Osteocyte (in vitro differentiated cells): ENCODE measurements around the gene ZNF497. TPM values are rescaled to one million over a fixed set of nuclear protein-coding genes. Genes with fewer than 3 reads are reported as not detected.
A peak's percentile ranks its signal among the peaks of the same experiment; 100 is the strongest.
"Not testable (repeated sequence)": the region's sequence is repeated elsewhere in the genome, so short reads cannot be mapped to it uniquely, and the experiment has no call there.

Experiments
- DNase-seq: peaks from one replicate; pipeline ENCODE4 v3.0.0; 2021; ENCODE audit warnings: mixed read lengths; ENCODE audit not compliant: unreplicated experiment; ENCODE audit errors: extremely low spot score
- H3K27ac Mint-ChIP-seq: one replicate; pipeline ENCODE4 v1.8.0; 2021; ENCODE audit warnings: mild to moderate bottlenecking, mixed read lengths; ENCODE audit not compliant: unreplicated experiment
- H3K27me3 Mint-ChIP-seq: one replicate; pipeline ENCODE4 v1.8.0; 2021; ENCODE audit warnings: mixed read lengths; ENCODE audit not compliant: unreplicated experiment
- H3K36me3 Mint-ChIP-seq: one replicate; pipeline ENCODE4 v1.8.0; 2021; ENCODE audit warnings: mixed read lengths; ENCODE audit not compliant: unreplicated experiment
- H3K4me1 Mint-ChIP-seq: one replicate; pipeline ENCODE4 v1.8.0; 2021; ENCODE audit warnings: mixed read lengths; ENCODE audit not compliant: unreplicated experiment
- H3K4me3 Mint-ChIP-seq: one replicate; pipeline ENCODE4 v1.8.0; 2021; ENCODE audit warnings: mild to moderate bottlenecking, moderate library complexity, mixed read lengths; ENCODE audit not compliant: unreplicated experiment
- H3K9me3 Mint-ChIP-seq: one replicate; pipeline ENCODE4 v1.8.0; 2021; ENCODE audit warnings: mixed read lengths; ENCODE audit not compliant: unreplicated experiment
- total RNA-seq: library from RNA; stranded (reverse); gene quantifications from 2 replicates; pipeline ENCODE4 v1.2.1, GENCODE V29; 2021
- TF ChIP-seq, protein P1 (sequence below): fragments of 200-600 bp; sonication (generic); IDR thresholded peaks from 2 replicates; pipeline ENCODE4 v1.5.0; 2021; ENCODE audit warnings: antibody characterized with exemption, mild to moderate bottlenecking, moderate library complexity

ZNF497 gene
- total RNA-seq, 1 donor from 2014 or later = 2.7 TPM

DNA sequence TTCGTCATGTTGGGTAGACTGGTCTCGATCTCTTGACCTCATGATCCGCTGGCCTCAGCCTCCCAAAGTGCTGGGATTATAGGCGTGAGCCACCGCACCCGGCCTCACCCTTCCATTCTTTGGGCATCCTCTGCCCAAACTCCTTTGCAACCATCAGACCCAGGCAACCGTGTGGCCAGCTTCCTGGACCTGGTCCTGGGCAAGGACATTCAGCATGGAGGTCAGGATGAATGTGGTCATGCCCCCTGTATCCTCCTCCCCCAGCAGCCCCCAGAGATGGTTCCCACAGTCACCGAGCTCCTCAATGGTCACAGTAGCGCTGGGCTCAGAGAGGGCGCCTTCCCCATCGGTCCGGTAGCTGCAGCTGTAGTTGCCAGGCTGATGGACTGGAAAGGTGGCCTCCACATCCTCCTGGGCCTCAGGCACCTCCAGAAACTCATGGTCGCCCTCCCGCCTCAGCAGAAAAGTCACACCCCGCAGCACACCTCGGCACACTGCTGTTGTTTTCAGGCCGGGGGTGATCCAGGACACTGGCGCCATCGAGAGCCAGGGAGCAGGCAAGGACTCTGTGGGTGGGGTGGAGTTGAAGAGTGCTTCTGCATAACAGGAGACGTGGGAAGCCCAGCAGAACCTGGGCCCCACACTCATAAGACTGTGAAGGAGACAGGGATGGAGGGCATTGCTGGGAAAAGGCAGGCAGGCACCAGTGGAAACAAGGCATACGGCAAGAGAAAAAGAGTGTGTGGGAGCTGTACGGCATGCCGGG lies 10.4 kb downstream of the ZNF497 start:
- no peak for DNase-seq
- TF ChIP-seq, protein P1, sequence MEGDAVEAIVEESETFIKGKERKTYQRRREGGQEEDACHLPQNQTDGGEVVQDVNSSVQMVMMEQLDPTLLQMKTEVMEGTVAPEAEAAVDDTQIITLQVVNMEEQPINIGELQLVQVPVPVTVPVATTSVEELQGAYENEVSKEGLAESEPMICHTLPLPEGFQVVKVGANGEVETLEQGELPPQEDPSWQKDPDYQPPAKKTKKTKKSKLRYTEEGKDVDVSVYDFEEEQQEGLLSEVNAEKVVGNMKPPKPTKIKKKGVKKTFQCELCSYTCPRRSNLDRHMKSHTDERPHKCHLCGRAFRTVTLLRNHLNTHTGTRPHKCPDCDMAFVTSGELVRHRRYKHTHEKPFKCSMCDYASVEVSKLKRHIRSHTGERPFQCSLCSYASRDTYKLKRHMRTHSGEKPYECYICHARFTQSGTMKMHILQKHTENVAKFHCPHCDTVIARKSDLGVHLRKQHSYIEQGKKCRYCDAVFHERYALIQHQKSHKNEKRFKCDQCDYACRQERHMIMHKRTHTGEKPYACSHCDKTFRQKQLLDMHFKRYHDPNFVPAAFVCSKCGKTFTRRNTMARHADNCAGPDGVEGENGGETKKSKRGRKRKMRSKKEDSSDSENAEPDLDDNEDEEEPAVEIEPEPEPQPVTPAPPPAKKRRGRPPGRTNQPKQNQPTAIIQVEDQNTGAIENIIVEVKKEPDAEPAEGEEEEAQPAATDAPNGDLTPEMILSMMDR = no peak
- H3K27me3 Mint-ChIP-seq = no peaks in the 10 kb centered on the region
- H3K27ac Mint-ChIP-seq = no peak overlapping the region
- H3K36me3 Mint-ChIP-seq = peaks cover 10% of the 10 kb centered on the region
- H3K4me3 Mint-ChIP-seq = no peak overlapping the region
- H3K4me1 Mint-ChIP-seq = peaks cover 14% of the 10 kb centered on the region
- H3K9me3 Mint-ChIP-seq = no peaks in the 10 kb centered on the region

DNA sequence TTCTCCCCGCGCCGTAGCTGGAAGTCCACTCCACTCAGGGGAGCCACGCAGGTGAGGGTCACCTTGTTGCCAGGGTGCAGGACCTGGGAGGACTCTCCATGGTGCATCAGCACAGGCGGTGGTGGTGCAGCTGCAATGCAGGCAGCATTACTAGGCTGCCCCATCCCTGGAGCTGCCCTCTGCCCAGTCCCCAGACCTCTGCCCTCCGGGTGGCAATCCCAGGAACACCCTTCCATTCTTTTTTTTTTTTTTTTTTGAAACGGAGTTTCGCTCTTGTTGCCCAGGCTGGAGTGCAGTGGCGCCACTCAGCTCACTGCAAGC lies 11.0 kb downstream of the ZNF497 start:
- peaks cover 10% of the 10 kb centered on the region for H3K36me3 Mint-ChIP-seq
- H3K9me3 Mint-ChIP-seq = no peaks in the 10 kb centered on the region
- H3K27me3 Mint-ChIP-seq = no peaks in the 10 kb centered on the region
- H3K27ac Mint-ChIP-seq = no peak overlapping the region
- TF ChIP-seq, protein P1 = no peak
- no peak for DNase-seq
- peaks cover 18% of the 10 kb centered on the region for H3K4me1 Mint-ChIP-seq
- H3K4me3 Mint-ChIP-seq = no peak overlapping the region

DNA sequence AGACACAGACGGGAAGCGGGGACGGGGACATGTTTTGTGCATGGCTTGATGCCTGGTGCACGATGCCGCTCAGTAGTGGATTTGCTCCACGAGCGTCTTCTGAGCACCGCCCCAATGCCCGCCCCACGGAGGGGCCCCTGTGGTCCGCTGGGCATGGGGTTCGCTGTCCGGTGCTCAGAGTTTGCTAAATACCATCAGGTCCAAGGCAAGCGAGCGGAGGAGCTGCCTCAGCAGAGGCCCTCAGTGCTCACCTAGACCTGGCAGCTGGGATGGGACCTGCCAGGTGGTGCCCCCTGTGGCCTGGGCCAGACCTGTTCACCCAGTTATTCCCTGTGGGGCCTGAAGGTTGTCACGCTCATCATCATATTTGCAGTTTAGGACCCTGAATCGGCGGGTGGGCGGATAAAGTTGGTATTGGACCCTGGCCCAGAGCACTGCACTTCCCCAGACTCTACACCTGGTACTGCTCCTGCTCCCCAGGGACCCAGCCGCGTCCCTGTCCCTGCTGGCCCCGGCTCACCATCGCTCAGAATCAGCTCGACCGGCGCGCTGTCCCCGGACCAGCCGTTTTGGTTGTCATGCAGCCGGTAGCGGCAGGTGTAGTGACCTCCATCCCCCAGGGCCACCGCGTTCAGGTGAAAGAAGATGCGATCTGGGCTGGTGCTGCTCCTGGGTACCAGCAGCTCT lies 11.5 kb downstream of the ZNF497 start:
- TF ChIP-seq, protein P1 = no peak
- Mint-ChIP-seq H3K9me3 (no peaks in the 10 kb centered on the region), H3K36me3 (peaks cover 10% of the 10 kb centered on the region), H3K4me3 (no peak overlapping the region), H3K27ac (no peak overlapping the region), H3K27me3 (no peaks in the 10 kb centered on the region), H3K4me1 (peaks cover 22% of the 10 kb centered on the region)
- DNase-seq = no peak

DNA sequence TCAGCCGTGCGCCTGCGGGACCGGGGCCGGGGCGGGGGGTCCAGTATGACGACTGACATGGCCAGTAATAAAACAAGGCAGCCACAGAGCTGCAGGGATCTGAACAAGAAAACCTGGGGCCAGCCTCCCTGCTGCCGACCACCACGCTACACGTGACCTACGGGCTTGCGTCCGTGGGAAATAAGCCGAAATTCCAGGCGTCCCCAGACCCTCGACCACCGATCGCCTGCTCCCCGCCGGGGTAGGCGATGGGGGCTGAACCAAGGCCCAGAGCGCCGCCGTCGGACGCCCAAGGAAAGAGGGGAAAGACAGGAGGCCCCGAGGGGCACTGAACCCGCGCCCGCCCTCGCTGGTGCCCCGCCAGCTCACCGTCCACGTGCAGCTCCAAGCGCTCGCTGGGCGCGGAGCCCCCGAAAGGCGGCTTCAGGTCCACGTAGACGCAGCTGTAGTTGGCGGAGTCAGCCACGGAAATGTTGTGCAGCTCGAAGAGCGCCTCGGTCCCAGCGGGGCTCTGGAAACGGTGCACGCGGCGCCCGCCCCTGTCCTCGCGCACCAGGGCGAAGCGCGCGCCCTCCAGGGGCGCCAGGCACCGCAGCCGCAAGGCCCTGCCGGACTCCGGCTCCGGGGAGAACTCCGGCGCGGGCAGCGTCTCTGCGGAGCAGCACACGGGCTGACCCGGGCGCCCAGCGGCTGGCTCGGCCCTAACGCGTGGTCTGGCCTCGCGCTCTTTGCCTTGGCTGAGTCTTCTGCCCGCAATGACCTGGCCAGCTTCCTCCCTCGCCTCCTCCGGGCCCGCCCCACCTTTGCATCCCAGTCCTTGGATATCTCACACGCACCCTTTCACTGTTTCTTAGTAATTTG lies 12.3 kb downstream of the ZNF497 start:
- Mint-ChIP-seq H3K36me3 (peaks cover 10% of the 10 kb centered on the region), H3K4me1 (peaks cover 29% of the 10 kb centered on the region), H3K9me3 (no peaks in the 10 kb centered on the region), H3K4me3 (no peak overlapping the region), H3K27me3 (no peaks in the 10 kb centered on the region), H3K27ac (no peak overlapping the region)
- no peak for DNase-seq
- TF ChIP-seq, protein P1 = no peak

DNA sequence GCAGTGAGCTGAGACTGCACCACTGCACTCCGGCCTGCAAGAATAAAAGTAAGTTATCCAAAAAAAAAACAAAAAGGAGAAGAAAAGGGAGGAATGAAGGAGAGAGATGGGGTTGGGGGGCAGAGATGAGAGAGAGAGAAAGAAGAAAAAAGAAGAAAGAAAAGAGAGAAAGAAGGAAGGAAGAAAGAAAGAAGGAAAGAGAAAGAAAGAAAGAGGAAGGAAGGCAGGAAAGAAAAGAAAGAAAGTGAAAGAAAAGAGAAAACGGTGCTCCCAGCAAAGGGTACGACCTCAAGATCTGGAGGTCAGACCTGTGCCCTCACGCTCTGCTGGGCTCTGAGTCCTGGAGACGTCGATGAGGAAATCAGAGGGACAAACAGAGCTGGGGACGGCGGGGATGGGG lies 13.0 kb downstream of the ZNF497 start:
- DNase-seq = no peak
- TF ChIP-seq, protein P1 = no peak
- no peaks in the 10 kb centered on the region for H3K9me3 Mint-ChIP-seq
- peak overlapping the region; percentile 23 for H3K27ac Mint-ChIP-seq
- no peaks in the 10 kb centered on the region for H3K27me3 Mint-ChIP-seq
- H3K4me3 Mint-ChIP-seq = no peak overlapping the region
- peaks cover 13% of the 10 kb centered on the region for H3K36me3 Mint-ChIP-seq
- H3K4me1 Mint-ChIP-seq = peaks cover 32% of the 10 kb centered on the region

DNA sequence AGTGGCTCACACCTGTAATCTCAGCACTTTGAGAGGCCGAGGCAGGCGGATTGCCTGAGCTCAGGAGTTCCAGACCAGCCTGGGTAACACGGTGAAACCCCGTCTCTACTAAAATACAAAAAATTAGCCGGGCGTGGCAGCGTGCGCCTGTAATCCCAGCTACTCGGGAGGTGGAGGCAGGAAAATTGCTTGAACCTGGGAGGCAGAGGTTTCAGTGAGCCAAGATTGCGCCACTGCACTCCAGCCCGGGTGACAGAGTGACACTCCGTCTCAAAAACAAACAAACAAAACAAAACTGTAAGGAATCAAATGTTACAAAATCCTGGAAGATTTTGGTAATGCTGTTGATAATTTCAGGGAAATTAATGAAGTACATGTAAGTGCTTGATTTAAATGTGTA lies 14.5 kb downstream of the ZNF497 start:
- not testable (repeated sequence) for DNase-seq, H3K9me3 Mint-ChIP-seq, H3K27me3 Mint-ChIP-seq
- H3K27ac Mint-ChIP-seq = peak overlapping the region; percentile 92
- H3K36me3 Mint-ChIP-seq = peaks cover 16% of the 10 kb centered on the region
- peak overlapping the region; percentile 99 for H3K4me3 Mint-ChIP-seq
- peaks cover 32% of the 10 kb centered on the region for H3K4me1 Mint-ChIP-seq
